Measurements from ENCODE around the gene TSPAN18. TPM values are rescaled to one million over a fixed set of nuclear protein-coding genes. Genes with fewer than 3 reads are reported as not detected.

TSPAN18 gene
- polyA plus RNA-seq, 4 donors, result 47.8 to 59.6 (median 53.6) TPM

- no peak for DNase-seq (ENCODE audit: low read depth in 4 of 4, low spot score in 3 of 4)
Measured at GRCh38 chr11:44815917-44816456, 89.2 kb downstream of the TSPAN18 start.

- no peak for DNase-seq (ENCODE audit: low read depth in 4 of 4, low spot score in 3 of 4)
Measured at GRCh38 chr11:44816761-44817160, 90.0 kb downstream of the TSPAN18 start.

DNA sequence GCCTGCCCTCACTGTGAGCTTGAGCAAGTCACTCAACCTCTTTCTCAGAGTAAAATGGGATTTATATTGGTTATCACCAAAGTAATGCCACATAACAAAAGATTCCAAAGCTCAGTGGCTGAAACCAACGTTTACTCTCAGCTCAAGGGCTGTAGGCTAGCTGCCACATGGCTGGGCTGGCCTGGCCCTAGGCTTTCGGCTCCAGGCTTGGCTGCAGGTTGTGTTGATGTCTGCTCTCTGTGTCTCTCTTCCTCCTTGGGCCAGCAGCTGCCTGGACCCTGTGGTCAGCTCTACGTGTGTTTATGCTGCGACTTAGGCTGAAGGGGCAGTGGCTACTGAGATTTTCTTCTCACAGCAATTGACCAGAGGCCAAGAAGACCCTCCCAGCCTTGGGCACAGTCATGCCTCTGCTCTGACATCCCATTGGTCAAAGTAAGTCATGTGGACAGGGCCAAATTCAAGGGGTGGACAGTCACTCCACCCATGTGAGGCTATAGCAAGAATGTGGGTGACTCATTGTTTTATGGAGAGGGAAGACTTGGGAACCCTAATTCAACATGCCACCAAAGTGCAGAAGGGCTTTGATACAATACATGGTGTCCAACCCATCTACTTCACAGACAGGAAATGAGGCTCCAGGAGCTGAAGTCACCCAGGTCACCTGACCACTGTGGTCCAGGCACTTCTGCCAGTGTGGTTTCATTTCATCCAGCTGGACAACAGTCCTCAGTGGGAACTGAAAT lies 90.6 kb downstream of the TSPAN18 start:
- no peak for DNase-seq (ENCODE audit: low read depth in 4 of 4, low spot score in 3 of 4)

GRCh38 chr11:44818110-44818509 lies 91.3 kb downstream of the TSPAN18 start:
- DNase-seq (ENCODE audit: low read depth in 4 of 4, low spot score in 3 of 4), result no peak

DNA sequence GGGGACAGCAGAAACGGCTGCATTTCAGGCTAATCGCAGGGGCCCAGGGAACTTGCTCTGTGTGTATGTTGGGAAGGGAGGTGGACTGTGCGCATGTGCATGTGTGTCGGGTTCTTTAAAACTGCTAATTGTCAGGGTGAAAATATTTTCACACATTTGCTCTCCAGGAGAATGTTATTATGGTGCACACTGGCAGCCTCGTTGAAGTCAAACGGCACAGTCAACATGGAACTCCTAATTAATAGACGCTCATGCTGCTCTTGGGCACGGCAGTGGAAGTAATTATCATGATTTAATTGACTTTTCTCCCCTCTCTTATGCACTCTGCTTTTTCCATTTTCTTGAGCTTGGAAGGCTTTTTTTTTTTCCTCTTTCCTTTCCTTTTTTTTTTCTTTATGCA lies 92.6 kb downstream of the TSPAN18 start:
- DNase-seq (ENCODE audit: low read depth in 4 of 4, low spot score in 3 of 4), result no peak

- DNase-seq (ENCODE audit: low read depth in 4 of 4, low spot score in 3 of 4), result no peak
Measured at GRCh38 chr11:44822369-44822768, 95.6 kb downstream of the TSPAN18 start.

GRCh38 chr11:44823006-44823405 lies 96.2 kb downstream of the TSPAN18 start:
- no peak for DNase-seq (ENCODE audit: low read depth in 4 of 4, low spot score in 3 of 4)

DNA sequence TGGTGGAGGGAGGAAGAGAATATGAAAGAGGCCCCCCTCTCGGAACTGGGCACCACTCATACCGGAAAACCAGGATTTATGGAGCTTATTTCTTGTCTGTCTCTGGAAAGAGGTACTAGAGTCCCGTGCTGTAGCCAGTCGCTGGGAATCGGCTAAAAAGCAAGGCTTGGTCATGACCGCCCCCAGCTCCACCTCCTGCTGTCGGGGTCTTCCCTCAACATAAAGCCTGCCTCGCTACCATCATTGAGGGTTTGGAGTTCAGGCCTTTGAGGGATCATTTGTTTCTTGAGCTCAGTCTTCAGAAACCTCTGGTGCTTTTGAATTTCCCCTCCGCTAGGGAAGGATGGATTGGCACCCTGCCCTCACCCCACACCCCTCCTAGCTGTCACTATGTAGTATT lies 97.1 kb downstream of the TSPAN18 start:
- no peak for DNase-seq (ENCODE audit: low read depth in 4 of 4, low spot score in 3 of 4)

DNA sequence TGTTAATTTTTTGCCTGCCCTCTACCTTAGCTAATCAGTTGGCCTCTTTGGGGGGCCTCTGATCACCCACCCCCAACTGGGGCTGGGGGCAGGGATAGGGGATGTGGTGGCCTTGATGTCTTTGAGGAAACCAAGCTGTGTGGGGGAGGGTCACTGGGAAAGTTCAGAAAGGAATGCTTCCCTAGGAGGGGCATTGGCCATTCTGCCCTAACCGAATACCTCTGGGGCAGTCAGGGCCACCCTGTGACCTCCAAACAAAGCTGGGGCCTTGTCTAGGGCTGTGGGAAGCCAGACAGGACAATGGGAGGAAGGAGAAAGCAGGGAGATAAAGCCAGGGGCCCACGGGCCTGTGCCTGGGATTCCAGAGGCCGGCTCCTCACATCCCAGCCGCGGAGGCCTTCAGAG lies 97.5 kb downstream of the TSPAN18 start:
- DNase-seq (ENCODE audit: low read depth in 4 of 4, low spot score in 3 of 4), result no peak

DNA sequence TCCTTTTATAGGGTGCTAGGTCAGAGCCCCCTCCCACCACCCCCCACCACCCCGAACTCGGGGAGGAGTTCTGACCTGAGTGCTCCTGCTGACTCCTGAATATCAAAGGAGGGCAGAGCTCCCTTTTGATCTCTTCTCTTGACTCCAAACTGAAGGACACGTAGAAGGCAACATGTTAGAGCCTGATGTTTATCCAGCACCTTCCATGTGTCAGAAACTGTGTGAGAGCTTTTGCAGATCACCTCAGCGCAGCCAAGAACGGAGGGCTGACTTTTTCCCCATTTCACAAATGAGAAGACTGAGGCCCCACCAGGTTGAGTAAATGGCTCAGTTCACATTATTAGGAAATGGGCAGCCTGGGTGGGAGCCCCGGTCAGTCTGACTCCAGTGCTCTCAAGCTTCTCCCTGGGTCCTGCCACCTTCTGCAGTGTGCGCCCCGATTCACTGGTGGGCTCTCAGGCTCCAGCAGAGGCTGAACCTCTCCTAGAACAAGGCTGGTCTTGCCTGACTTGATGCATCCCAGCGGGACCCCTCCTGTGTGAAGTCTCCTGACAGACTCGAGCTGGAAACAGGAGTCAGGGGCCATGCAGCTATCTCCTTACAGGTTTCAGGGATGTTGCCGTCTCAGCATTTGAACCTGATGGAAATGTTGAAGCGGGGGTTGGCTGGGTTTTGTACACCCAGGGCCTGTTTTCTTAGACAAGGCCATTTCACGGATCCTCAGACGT lies 98.5 kb downstream of the TSPAN18 start:
- DNase-seq (ENCODE audit: low read depth in 4 of 4, low spot score in 3 of 4), result no peak

DNA sequence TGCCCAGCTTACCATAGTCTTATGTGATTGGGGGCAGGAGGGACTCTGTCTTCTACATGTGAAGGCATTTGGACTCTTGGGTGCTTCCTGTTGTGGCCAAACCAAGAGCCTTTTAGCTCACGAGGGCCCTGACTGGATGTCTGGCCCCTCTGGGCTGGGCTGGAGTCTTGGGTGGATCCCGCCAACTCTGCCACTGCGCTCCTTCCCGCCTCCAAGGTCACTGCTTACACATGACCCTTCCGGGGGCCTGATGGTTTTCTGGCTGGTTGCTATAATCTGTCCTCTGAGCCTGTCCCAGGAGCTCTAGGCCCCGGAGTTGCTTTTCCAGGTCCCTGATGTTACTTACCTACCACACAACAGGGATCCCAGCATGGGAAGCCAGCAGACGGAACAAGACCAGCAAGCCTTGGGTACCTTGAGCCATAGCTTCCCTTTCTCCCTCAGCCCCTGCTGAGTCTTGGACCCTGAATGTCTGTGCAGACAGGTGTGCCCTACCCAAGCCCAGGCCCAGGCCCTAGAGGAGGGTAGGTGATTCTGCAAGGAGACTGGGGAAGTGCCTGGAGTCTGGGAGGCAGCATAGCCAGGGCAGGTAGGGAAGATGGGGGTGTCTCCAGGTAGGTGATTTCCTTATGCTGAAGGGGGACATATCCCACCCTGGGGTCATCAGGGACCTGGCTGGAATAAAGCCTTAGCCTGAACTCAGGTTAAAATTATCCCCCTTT lies 100.3 kb downstream of the TSPAN18 start:
- no peak for DNase-seq (ENCODE audit: low read depth in 4 of 4, low spot score in 3 of 4)

GRCh38 chr11:44828296-44828695 lies 101.5 kb downstream of the TSPAN18 start:
- DNase-seq (ENCODE audit: low read depth in 4 of 4, low spot score in 3 of 4), result no peak

DNA sequence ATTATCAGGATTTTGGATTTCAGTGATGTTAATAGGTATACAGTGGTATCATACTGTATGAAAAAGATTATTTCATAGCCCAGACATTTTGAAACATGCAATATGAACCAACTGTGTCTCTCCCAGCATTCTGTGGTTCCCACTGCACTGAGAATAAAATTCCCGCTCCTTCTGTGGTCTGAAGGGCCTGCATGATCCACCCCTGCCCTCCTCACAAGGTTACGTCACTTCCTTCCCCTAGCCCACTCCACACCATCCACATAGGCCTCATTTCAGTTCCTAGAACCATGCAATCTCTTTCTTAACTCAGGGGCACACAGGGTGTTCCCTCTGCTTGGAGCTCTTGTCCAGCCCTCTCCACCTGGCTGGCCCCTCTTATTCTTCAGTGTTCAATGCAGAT lies 103.1 kb downstream of the TSPAN18 start:
- DNase-seq (ENCODE audit: low read depth in 4 of 4, low spot score in 3 of 4), result no peak

DNA sequence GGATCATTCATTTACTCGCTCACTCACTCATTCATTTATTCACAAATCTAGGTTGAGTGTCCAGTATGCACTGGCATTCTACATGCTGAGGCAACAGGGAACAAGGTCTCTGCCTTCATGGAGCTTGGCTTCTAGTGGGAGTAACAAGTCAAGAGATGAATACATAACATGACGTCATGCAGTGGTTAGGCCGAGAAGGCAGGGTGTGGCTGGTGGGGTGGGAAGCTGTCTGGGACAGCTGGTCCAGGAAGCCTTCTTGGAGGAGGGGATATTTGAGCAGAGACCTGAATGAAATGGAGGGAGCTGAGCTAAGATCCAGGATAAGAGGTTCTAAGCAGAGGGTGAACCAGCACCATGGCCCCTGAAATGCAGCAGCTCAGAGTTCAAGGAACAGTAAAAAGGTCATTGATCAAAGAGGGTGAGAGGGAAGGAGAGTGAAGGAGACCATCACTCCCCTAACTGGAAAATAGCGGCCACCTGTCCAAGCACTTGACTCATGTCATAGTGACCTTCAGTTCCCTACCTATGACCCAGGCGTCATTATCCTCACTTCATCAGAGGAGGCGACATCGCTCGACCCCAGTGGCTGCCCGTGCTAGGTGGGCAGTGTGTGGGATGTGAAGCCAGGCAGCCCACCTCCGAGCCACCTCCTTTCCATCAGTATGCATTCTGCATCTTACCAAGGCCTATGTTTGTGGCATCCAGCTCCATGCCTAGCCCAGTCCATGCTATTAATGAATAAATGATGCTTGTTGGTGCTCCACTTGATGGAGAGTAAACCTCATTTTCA lies 105.0 kb downstream of the TSPAN18 start:
- no peak for DNase-seq (ENCODE audit: low read depth in 4 of 4, low spot score in 3 of 4)

GRCh38 chr11:44832452-44832851 lies 105.7 kb downstream of the TSPAN18 start:
- no peak for DNase-seq (ENCODE audit: low read depth in 4 of 4, low spot score in 3 of 4)

- DNase-seq (ENCODE audit: low read depth in 4 of 4, low spot score in 3 of 4), result no peak
Measured at GRCh38 chr11:44833221-44833876, 106.6 kb downstream of the TSPAN18 start.

DNA sequence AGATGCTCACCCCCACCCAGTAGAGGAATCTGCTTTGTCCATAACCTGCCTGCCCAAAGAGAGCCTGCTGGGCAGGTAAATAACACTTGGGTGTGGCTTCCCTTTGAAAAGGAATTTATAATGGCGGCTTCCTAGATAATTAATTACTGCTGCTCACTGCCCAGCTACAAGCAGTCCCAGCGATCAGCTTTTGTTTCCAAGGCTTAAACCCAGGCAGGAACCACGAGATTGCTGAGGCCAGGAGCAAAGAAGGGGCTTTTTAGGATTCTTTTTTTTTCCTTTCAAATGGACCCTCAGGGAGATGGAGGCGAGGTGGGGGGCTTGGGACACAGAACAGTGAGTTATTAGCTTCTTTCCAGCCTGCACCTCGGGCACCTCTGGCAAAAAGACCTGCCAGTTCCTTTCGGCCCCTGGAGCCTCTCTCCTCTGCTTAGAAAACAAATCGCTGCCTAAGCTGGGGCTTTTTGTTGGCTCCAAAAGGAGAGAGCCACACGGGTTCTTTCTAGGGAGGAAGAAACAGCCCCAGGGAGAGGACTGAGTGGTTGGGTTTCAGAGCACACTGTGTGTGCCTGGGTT lies 107.2 kb downstream of the TSPAN18 start:
- DNase-seq (ENCODE audit: low read depth in 4 of 4, low spot score in 3 of 4), result no peak

DNA sequence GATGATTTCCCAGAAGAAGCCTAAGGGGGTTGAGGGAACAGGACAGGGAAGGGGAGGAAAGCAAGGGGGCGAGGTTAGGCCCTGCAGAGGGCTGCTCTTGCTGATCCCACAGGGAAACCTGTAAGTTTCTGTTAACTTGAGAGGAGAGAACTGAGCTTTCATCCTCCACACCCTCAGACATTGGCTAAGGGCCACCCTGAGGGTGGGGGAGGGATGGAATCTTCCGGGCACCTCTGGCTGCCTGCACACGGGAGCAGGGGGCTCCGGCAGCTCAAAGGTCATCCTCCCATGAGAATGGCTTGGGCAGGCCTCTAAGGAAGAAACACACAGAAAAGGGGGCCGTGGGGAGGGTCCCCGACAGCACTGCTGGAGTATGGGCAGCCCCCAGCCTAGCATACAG lies 108.1 kb downstream of the TSPAN18 start:
- DNase-seq (ENCODE audit: low read depth in 4 of 4, low spot score in 3 of 4), result no peak

- no peak for DNase-seq (ENCODE audit: low read depth in 4 of 4, low spot score in 3 of 4)
Measured at GRCh38 chr11:44835296-44835695, 108.5 kb downstream of the TSPAN18 start.

- no peak for DNase-seq (ENCODE audit: low read depth in 4 of 4, low spot score in 3 of 4)
Measured at GRCh38 chr11:44835938-44836337, 109.2 kb downstream of the TSPAN18 start.
